Stimulated activated CD8-positive, alpha-beta memory T cell treated with anti-CD3 and anti-CD28 coated beads, Interleukin-2, amount 100 ng/mL, for 1 hour (primary cell): Measurements from ENCODE around the gene ANTXR2.

Experiments
- DNase-seq, 2 donors: peaks; one replicate each; pipeline ENCODE4 v3.0.0-alpha.2; 2020; ENCODE audit warnings: low read depth in 2 of 2

Gene ANTXR2

GRCh38 chr4:79869597-79870237, 203.3 kb downstream of the ANTXR2 start:
- no peak for DNase-seq

GRCh38 chr4:79865201-79865597, 207.8 kb downstream of the ANTXR2 start:
- DNase-seq, result no peak

- DNase-seq, result no peak
These were observed 208.4 kb downstream of the ANTXR2 start for GRCh38 chr4:79864500-79865200.

- DNase-seq, result no peak
These were observed 209.7 kb downstream of the ANTXR2 start for GRCh38 chr4:79863333-79863732.

- no peak for DNase-seq
These were observed 210.2 kb downstream of the ANTXR2 start for GRCh38 chr4:79862821-79863220.

GRCh38 chr4:79857811-79858210, 215.2 kb downstream of the ANTXR2 start:
- no peak for DNase-seq

- DNase-seq, result no peak
These were observed 216.8 kb downstream of the ANTXR2 start for GRCh38 chr4:79856196-79856595.

- no peak for DNase-seq
These were observed 218.1 kb downstream of the ANTXR2 start for GRCh38 chr4:79854856-79855502.

- DNase-seq, result no peak
These were observed 220.7 kb downstream of the ANTXR2 start for GRCh38 chr4:79852305-79852730.

- no peak for DNase-seq
These were observed 221.3 kb downstream of the ANTXR2 start for GRCh38 chr4:79851625-79852304.
